PC-3 (cell line): ENCODE results near the gene IGLON5. TPM values are rescaled to one million over a fixed set of nuclear protein-coding genes. Genes with fewer than 3 reads are reported as not detected.

Experiments used
- ATAC-seq: fragments of 200-7000 bp; cut with Tn5 transposase; 2 replicates; pipeline ENCODE4 v1.9.1; 2020; ENCODE audit warnings: mild to moderate bottlenecking, moderate library complexity
- BruUV-seq: library from RNA; stranded (reverse); fragments of 400-500 nt; replicated peaks from 2 replicates; lab custom pipeline; 2021; lab: Mats Ljungman, UMichigan
- CTCF ChIA-PET: fragments of 300-600 bp; sonication (Branson Sonifier 250); formaldehyde crosslinking; loops from one replicate; lab custom pipeline; 2022; ENCODE audit warnings: antibody characterized with exemption; lab: Charles Lee
- POLR2A ChIA-PET: fragments of 300-600 bp; sonication (Branson Sonifier 250); formaldehyde crosslinking; loops from one replicate; lab custom pipeline; 2022; ENCODE audit warnings: antibody characterized with exemption; ENCODE audit not compliant: unreplicated experiment; lab: Charles Lee
- DNase-seq: peaks from one replicate; pipeline ENCODE4 v3.0.0-alpha.2; 2015
- H2AFZ ChIP-seq: fragments of 300-600 bp; sonication (generic); 2 replicates; pipeline ENCODE4 v1.6.0; 2016; ENCODE audit warnings: antibody characterized with exemption, low read length
- H3F3A ChIP-seq: fragments of 300-600 bp; sonication (generic); one replicate; pipeline ENCODE4 v1.6.0; 2017; ENCODE audit warnings: antibody characterized with exemption, low read length, control low read depth, mild to moderate bottlenecking; ENCODE audit not compliant: unreplicated experiment
- H3K27ac ChIP-seq: fragments of 300-600 bp; sonication (generic); 2 replicates; pipeline ENCODE4 v1.5.1; 2016; ENCODE audit warnings: mild to moderate bottlenecking, low read length
- H3K27me3 ChIP-seq: fragments of 300-600 bp; sonication (generic); 2 replicates; pipeline ENCODE4 v1.6.1; 2016; ENCODE audit warnings: low read length, mixed read lengths
- H3K36me3 ChIP-seq: fragments of 300-600 bp; sonication (generic); 2 replicates; pipeline ENCODE4 v1.6.1; 2016; ENCODE audit warnings: low read depth, mixed run types, low read length, mixed read lengths
- H3K4me1 ChIP-seq: fragments of 300-600 bp; sonication (generic); 2 replicates; pipeline ENCODE4 v1.5.1; 2016; ENCODE audit warnings: low read length; ENCODE audit not compliant: insufficient read depth
- H3K4me2 ChIP-seq: fragments of 300-600 bp; sonication (generic); 2 replicates; pipeline ENCODE4 v1.6.0; 2016; ENCODE audit warnings: low read length
- H3K4me3 ChIP-seq: fragments of 300-600 bp; sonication (generic); 2 replicates; pipeline ENCODE4 v1.5.1; 2016; ENCODE audit warnings: mild to moderate bottlenecking, low read length, mixed read lengths
- H3K79me2 ChIP-seq: fragments of 300-600 bp; sonication (generic); 2 replicates; pipeline ENCODE4 v1.6.1; 2017; ENCODE audit warnings: low read length, mixed read lengths
- H3K9ac ChIP-seq: fragments of 300-600 bp; sonication (generic); 2 replicates; pipeline ENCODE4 v1.6.0; 2016; ENCODE audit warnings: mild to moderate bottlenecking, low read length
- H3K9me2 ChIP-seq: fragments of 300-600 bp; sonication (generic); replicated peaks from 2 replicates; pipeline ENCODE4 v1.6.1; 2016; ENCODE audit warnings: mixed run types, low read length, mixed read lengths
- H3K9me3 ChIP-seq: fragments of 300-600 bp; sonication (generic); 2 replicates; pipeline ENCODE4 v1.6.1; 2016; ENCODE audit warnings: low read length, mixed read lengths
- H4K20me1 ChIP-seq: fragments of 300-600 bp; sonication (generic); 2 replicates; pipeline ENCODE4 v1.6.1; 2016; ENCODE audit warnings: low read length, mixed read lengths
- EZH2 ChIP-seq: fragments of 300-600 bp; sonication (generic); IDR thresholded peaks from one replicate; pipeline ENCODE4 v1.6.1; 2017; ENCODE audit warnings: antibody characterized with exemption, mild to moderate bottlenecking, low read length; ENCODE audit not compliant: unreplicated experiment
- EZH2phosphoT487 ChIP-seq: fragments of 300-600 bp; sonication (generic); IDR thresholded peaks from 2 replicates; pipeline ENCODE4 v1.6.1; 2018; ENCODE audit warnings: mild to moderate bottlenecking, antibody characterized with exemption, low read length, borderline replicate concordance
- intact Hi-C: fragments of 100-400 bp; cut with micrococcal nuclease; formaldehyde crosslinking; loops from 2 replicates; pipeline ENCODE4 v1.9.0; 2023
- total RNA-seq: library from RNA; depleted of rRNA; stranded (reverse); fragments of >200 nt; gene quantifications from 2 replicates; pipeline ENCODE4 v1.2.3, GENCODE V29; 2014
- TF ChIP-seq, protein P1 (sequence below): fragments of 300-600 bp; sonication (generic); conservative IDR thresholded peaks from 2 replicates; pipeline ENCODE4 v1.5.1; 2017; ENCODE audit warnings: antibody characterized with exemption, low read depth, mild to moderate bottlenecking, low read length

IGLON5 gene
- total RNA-seq, 1 experiment from 2014 or later: not detected

DNA sequence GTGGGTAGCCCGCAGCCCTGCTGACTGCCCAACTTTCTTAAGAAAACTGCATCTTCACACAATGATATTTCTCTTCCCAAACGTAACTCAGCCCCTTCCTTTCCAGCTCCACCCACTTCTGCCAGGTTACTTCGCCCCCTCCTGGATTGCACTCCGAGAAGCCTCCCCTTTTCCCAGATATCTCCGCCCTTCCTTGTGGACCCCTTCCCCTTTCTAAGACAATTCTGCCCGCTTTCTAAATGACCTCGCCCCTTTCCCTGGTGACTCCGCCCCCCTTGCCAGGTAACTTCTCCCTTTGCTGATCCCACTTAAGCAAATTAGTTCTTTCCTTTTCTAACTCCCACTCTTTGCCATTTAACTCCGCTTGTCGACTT, 27.9 kb downstream of the IGLON5 start:
- no TSS peak for BruUV-seq
- CTCF ChIA-PET: interaction anchor here (0.5 to 1.4 kb wide), 12 partner anchors 20 to 1470 kb away, joined by 3 to 12 read pairs (median 7); no protein-coding TSS in a partner anchor
- Histone ChIP-seq H3F3A (no peaks in the 10 kb centered on the region), H3K79me2 (no peaks in the 10 kb centered on the region), H3K4me2 (peak overlapping the region; percentile 88), H3K9me2 (no peaks in the 10 kb centered on the region), H4K20me1 (no peaks in the 10 kb centered on the region), H3K9ac (peak overlapping the region; percentile 34), H3K4me3 (peak overlapping the region; percentile 72), H3K27ac (peak overlapping the region; percentile 14; the same call in 1 of the 2 replicates), H3K4me1 (peaks cover 16% of the 10 kb centered on the region; the same call in 1 of the 2 replicates), H3K36me3 (no peaks in the 10 kb centered on the region), H3K9me3 (no peaks in the 10 kb centered on the region), H2AFZ (peak overlapping the region; percentile 95), H3K27me3 (no peaks in the 10 kb centered on the region)
- DNase-seq (no peak), ATAC-seq (peak; percentile 4)
- POLR2A ChIA-PET: interaction anchor here (0.6 to 1.4 kb wide), 8 partner anchors 20 to 741 kb away, joined by 3 to 26 read pairs (median 6); no protein-coding TSS in a partner anchor
- intact Hi-C loops: loop anchor here (1.0 to 5.0 kb wide), 7 partner anchors 28 to 318 kb away; partner anchors contain the start of gene ZNF175
- TF ChIP-seq EZH2phosphoT487 (no peak), EZH2 (no peak)
- TF ChIP-seq, protein P1, sequence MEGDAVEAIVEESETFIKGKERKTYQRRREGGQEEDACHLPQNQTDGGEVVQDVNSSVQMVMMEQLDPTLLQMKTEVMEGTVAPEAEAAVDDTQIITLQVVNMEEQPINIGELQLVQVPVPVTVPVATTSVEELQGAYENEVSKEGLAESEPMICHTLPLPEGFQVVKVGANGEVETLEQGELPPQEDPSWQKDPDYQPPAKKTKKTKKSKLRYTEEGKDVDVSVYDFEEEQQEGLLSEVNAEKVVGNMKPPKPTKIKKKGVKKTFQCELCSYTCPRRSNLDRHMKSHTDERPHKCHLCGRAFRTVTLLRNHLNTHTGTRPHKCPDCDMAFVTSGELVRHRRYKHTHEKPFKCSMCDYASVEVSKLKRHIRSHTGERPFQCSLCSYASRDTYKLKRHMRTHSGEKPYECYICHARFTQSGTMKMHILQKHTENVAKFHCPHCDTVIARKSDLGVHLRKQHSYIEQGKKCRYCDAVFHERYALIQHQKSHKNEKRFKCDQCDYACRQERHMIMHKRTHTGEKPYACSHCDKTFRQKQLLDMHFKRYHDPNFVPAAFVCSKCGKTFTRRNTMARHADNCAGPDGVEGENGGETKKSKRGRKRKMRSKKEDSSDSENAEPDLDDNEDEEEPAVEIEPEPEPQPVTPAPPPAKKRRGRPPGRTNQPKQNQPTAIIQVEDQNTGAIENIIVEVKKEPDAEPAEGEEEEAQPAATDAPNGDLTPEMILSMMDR: no peak

DNA sequence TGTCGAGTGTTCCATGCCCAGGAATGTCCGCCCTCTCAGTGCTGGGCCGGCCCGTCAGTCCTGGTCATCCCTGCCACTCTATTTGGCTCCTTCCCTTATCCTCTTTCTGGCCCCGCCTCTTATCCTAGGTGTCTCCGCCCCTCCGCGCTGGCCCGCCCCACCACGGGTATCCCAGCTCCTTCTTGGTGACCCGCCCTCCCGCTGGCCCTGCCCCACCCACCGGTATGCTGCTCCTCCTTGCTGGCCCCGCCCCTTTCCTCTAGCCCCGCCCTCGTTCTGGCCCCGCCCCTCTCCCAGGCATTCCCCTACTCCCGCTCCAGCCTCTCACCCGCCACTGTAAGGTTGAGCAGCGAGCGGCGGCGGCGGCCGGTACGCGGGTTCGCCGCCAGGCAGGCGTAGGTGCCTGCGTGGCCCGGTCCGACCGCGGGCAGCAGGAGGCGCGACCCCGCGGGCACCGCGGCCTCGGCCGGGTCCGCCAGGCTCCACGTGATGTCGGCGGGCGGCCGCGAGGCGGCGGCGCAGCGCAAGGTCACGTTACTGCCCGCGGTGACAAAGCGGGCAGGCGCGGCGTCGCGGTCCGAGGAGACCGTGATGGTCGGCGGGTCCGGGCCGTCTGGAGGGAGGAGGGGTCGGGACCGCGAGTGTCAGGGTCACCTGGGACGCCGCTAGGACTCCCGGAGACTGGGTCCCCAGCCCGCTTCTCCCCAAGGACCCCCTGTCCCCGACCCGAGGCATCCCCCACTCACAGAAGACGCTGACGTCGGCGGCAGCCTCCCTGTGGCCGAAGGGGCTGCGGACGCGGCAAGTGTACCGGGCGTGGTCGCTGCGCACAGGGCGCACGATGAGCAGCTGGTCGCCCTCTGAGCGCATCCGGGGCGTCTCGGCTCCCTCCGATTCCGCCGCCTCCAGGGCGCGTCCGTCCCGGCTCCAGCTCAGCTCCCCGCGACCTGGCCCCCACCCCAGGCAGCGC, 28.5 kb downstream of the IGLON5 start:
- Histone ChIP-seq H3K4me1 (peaks cover 16% of the 10 kb centered on the region; the same call in 1 of the 2 replicates), H2AFZ (peak overlapping the region; percentile 95), H3F3A (no peaks in the 10 kb centered on the region), H3K4me3 (peak overlapping the region; percentile 72), H3K9me3 (no peaks in the 10 kb centered on the region), H3K27me3 (no peaks in the 10 kb centered on the region), H4K20me1 (no peaks in the 10 kb centered on the region), H3K27ac (0 out of 2 replicates have a peak overlapping the region, but pooled peaks have one; percentile 14), H3K79me2 (no peaks in the 10 kb centered on the region), H3K4me2 (peak overlapping the region; percentile 88), H3K9me2 (no peaks in the 10 kb centered on the region), H3K9ac (peak overlapping the region; percentile 34), H3K36me3 (peaks cover under 1% of the 10 kb centered on the region; the same call in 1 of the 2 replicates)
- DNase-seq: peak; percentile 98
- peak; percentile 87 for ATAC-seq
- TF ChIP-seq EZH2 (no peak), EZH2phosphoT487 (no peak)
- TF ChIP-seq, protein P1: no peak; the same call in 1 of the 2 replicates
- ChIA-PET CTCF (interaction anchor here (0.5 to 1.4 kb wide), 12 partner anchors 19 to 1471 kb away, joined by 3 to 12 read pairs (median 7); no protein-coding TSS in a partner anchor), POLR2A (interaction anchor here (0.6 to 1.4 kb wide), 8 partner anchors 19 to 740 kb away, joined by 3 to 26 read pairs (median 6); no protein-coding TSS in a partner anchor)
- no TSS peak for BruUV-seq
- intact Hi-C loops: loop anchor here (1.0 to 5.0 kb wide), 7 partner anchors 27 to 317 kb away; partner anchors contain the start of gene ZNF175
